ENCODE results near the gene SPOCK2. TPM values are rescaled to one million over a fixed set of nuclear protein-coding genes. Genes with fewer than 3 reads are reported as not detected.

Gene SPOCK2
- total RNA-seq, 1 donor from 2014 or later = 48.8 TPM

DNA sequence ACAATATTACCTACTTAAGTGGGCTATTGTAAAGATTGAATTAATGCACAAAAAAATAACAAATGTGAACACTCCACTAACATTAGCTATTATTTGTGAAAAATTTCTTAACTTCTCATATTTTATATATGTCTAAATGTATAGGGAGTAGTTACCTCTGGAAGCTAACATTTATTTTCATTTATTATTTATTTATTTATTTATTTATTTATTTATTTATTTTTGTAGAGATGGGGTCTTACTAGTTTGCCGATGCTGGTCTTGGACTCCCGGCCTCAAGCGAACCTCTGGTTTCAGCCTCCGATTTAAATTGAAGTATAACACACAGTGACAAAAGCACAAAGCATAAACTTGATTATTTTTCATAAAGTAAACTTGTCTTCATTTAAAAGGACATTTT is 5.1 kb upstream of the SPOCK2 start:
- no peak overlapping the region for H3K4me3 ChIP-seq (ENCODE audit: low read depth, low read length)
- peaks cover 4% of the 10 kb centered on the region for H3K27me3 ChIP-seq (ENCODE audit: control insufficient read depth, insufficient read depth, low read length)
- DNase-seq (ENCODE audit: low read depth) = no peak
- no peak for TF ChIP-seq CTCF (IDR thresholded peaks at IDR 0.05; ENCODE audit: insufficient read depth, low read length, poor library complexity, severe bottlenecking)
- no peaks in the 10 kb centered on the region for H3K36me3 ChIP-seq (ENCODE audit: control insufficient read depth, insufficient read depth, low read length)

DNA sequence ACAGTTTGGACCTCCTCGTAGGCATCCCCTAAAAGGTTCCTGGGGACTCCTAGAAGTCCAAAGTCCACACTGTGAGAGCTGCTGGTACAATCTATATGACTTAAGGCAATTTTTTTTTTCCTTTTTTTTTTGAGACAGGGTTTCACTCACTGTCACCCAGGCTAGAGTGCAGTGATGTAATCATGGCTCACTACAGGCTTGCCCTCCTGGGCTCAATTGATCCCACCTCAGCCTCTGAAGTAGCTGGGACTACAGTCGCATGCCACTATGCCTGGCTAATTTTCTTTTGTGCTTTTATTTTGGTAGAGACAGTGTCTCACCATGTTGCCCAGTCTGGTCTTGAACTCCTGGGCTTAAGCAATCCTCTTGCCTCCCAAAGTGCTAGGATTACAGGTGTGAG is 4.6 kb upstream of the SPOCK2 start:
- Histone ChIP-seq H3K27me3 (ENCODE audit: control insufficient read depth, insufficient read depth, low read length) (peaks cover 8% of the 10 kb centered on the region), H3K4me3 (ENCODE audit: low read depth, low read length) (no peak overlapping the region), H3K36me3 (ENCODE audit: control insufficient read depth, insufficient read depth, low read length) (no peaks in the 10 kb centered on the region)
- TF ChIP-seq CTCF (IDR thresholded peaks at IDR 0.05; ENCODE audit: insufficient read depth, low read length, poor library complexity, severe bottlenecking) = no peak
- no peak for DNase-seq (ENCODE audit: low read depth)

DNA sequence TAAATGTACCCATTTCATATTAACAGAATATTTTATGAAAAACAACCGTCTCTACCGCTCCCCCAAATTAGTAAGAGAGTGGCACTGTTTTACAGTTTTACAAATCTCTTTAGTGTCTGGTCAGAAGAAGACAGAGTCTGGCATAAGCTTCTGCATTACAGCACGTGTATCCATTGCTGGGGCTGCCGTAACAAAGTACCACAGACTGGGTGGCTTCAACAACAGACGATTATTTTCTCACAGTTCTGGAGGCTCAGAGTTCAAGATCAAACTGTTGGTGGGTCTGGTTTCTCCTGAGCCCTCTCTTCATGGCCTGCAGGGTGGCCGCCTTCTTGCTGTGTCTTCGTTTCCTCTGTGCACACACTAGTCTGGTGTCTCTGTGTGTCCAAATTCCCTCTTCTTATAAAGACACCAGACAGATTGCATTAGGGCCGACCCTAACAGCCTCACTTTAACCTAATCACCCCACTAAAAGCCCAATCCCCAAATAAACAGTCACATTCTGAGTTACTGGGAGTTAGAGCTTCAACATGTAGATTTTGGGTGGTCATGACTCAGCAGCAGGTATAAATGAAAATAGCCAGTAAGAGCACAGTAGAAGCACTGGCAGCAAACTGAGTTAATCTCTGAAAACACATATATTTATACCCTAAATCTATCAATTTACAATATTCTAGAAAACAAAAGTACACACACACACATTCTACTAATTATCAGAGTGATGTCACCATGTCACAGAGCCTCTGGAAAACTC is 4.0 kb upstream of the SPOCK2 start:
- H3K27me3 ChIP-seq (ENCODE audit: control insufficient read depth, insufficient read depth, low read length) = peaks cover 14% of the 10 kb centered on the region
- DNase-seq (ENCODE audit: low read depth) = no peak
- no peak overlapping the region for H3K4me3 ChIP-seq (ENCODE audit: low read depth, low read length)
- no peak for TF ChIP-seq CTCF (IDR thresholded peaks at IDR 0.05; ENCODE audit: insufficient read depth, low read length, poor library complexity, severe bottlenecking)
- H3K36me3 ChIP-seq (ENCODE audit: control insufficient read depth, insufficient read depth, low read length) = no peaks in the 10 kb centered on the region

- DNase-seq (ENCODE audit: low read depth) = no peak
- TF ChIP-seq CTCF (IDR thresholded peaks at IDR 0.05; ENCODE audit: insufficient read depth, low read length, poor library complexity, severe bottlenecking) = no peak
- H3K4me3 ChIP-seq (ENCODE audit: low read depth, low read length) = no peak overlapping the region
- H3K27me3 ChIP-seq (ENCODE audit: control insufficient read depth, insufficient read depth, low read length) = peaks cover 21% of the 10 kb centered on the region
- H3K36me3 ChIP-seq (ENCODE audit: control insufficient read depth, insufficient read depth, low read length) = no peaks in the 10 kb centered on the region
These were observed 2.0 kb upstream of the SPOCK2 start for GRCh38 chr10:72090326-72090725.

GRCh38 chr10:72089618-72090017 is 1.3 kb upstream of the SPOCK2 start:
- no peak for DNase-seq (ENCODE audit: low read depth)
- TF ChIP-seq CTCF (IDR thresholded peaks at IDR 0.05; ENCODE audit: insufficient read depth, low read length, poor library complexity, severe bottlenecking) = no peak
- Histone ChIP-seq H3K4me3 (ENCODE audit: low read depth, low read length) (no peak overlapping the region), H3K27me3 (ENCODE audit: control insufficient read depth, insufficient read depth, low read length) (peaks cover 21% of the 10 kb centered on the region), H3K36me3 (ENCODE audit: control insufficient read depth, insufficient read depth, low read length) (no peaks in the 10 kb centered on the region)

Data from kidney epithelial cell (primary cell).